HG03060 (cell line): ENCODE results near the gene SIMC1.

Experiments
- ATAC-seq: cut with Tn5 transposase; IDR thresholded peaks from one replicate; pipeline ENCODE4 v1.9.1; 2021; ENCODE audit warnings: low read depth, moderate number of reproducible peaks; ENCODE audit not compliant: unreplicated experiment

SIMC1 gene

DNA sequence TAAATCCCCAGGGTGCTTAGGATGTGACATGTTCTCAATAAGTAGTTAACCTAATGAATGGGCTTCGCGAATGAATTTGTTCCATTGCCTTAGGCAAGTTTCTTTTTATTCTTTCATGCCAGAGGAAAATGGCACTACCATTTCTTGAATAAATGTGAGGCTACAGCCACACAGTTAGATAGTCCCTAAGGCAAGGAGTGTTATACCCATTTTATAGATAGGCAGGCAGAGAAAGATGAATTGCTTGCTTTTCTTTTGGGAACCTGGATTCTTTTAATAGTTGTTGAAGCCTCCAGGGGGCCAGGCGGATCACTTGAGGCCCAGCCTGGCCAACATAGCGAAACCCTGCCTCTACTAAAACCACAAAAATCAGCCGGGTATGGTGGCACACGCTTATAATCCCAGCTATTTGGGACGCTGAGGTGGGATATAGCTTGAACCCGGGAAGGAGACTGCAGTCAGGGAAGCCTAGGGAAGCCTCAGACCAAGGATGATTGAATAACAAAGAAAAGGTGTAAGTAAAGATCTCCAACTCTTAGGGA lies 149.2 kb downstream of the SIMC1 start:
- ATAC-seq = no peak

DNA sequence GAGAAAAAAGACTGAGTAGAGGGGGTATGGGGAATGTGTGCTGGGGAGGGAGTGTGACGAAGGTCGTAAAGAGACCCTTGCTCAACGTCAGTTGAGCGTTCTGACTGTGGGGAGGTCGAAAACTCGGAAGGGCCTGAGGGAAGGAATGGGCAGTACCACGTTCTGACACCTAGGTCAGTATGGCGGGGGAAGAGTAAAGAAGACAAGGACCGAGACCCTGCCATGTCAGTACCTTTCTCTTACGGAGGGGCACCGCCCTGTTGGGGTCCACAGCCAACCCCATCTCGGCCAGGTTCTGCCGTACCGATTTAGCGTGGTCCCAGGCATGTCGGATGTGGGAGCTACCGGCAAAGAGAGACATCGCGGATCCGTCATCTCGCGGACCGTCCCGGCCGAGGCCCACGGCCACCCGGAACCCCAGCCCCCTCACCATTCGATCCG lies 149.8 kb downstream of the SIMC1 start:
- ATAC-seq = no peak

GRCh38 chr5:176388444-176389134 lies 150.4 kb downstream of the SIMC1 start, which contains the start of the genes HIGD2A and NOP16:
Gene HIGD2A, plus strand, starts transcription at chr5:176388751. Its CDS starts 69 bp downstream, at chr5:176388820.
Gene NOP16, minus strand, starts transcription at chr5:176388598. Its CDS starts 59 bp downstream, at chr5:176388539.
- peak; percentile 74 for ATAC-seq

DNA sequence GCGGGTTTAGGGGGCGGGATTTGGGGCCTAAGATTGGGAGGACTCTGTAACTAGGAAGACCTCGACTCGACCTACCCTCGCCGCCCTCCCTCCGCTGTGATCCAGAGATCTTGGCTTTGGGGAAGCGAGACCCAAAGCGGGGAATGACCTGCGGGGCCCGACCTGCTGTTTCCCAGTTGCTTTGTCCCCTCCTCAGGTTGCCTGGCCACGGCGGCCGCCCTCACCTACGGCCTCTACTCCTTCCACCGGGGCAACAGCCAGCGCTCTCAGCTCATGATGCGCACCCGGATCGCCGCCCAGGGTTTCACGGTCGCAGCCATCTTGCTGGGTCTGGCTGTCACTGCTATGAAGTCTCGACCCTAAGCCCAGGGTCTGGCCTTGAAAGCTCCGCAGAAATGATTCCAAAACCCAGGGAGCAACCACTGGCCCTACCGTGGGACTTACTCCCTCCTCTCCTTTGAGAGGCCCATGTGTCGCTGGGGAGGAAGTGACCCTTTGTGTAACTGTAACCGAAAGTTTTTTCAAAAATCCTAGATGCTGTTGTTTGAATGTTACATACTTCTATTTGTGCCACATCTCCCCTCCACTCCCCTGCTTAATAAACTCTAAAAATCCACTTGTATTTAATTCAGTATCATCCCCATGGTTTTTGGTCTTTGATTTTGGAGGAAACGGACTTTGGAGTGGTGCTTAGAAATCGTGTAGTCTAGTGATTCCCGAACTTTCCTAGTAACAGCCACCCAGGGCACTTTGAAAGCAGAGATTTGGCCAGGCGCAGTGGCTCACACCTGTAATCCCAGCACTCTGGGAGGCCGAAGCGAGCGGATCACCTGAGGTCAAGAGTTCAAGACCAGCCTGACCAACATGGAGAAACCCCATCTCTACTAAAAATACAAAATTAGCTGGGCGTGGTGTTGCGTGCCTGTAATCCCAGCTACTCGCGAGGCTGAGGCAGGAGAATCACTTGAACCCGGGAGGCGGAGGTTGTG lies 151.2 kb downstream of the SIMC1 start:
- ATAC-seq = peak; percentile 20

- ATAC-seq = no peak
Observed at GRCh38 chr5:176391479-176391878, 153.3 kb downstream of the SIMC1 start.

GRCh38 chr5:176391999-176392398 lies 153.8 kb downstream of the SIMC1 start:
- no peak for ATAC-seq

GRCh38 chr5:176392526-176392925 lies 154.3 kb downstream of the SIMC1 start:
- no peak for ATAC-seq

DNA sequence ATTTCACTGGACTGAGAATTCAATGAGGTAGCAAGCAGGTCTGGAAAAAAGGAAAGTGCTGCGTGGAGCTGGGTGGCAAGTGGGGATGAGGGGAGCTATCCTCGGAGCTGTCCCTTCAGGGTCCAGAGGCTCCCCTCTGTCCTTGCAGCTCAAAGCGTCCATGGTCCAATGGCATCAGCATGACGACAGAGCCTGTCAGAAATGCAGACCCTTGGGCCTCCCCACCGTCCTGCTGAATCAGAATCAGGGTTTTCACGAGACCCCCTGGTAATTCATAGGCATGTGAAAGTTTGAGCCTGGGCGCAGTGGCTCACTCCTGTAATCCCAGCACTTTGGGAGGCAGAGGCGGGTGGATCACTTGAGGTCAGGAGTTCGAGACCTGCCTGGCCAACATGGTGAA lies 155.9 kb downstream of the SIMC1 start:
- no peak for ATAC-seq

- ATAC-seq = no peak
Observed at GRCh38 chr5:176394881-176395675, 156.9 kb downstream of the SIMC1 start.
